Uterus (tissue), 2 donors: ENCODE results near the gene ST6GAL2.

ENCODE experiments used
- POLR2A ChIP-seq, 2 donors: fragments of 450-650 bp; IDR thresholded peaks; one replicate each; pipeline ENCODE4 v1.6.1; 2016; ENCODE audit warnings: antibody characterized with exemption in 2 of 2, mild to moderate bottlenecking in 1 of 2, moderate library complexity in 1 of 2
- TF ChIP-seq, protein P1 (sequence below), 4 experiments: fragments of 200-600 bp in 2 of 4; fragments of 450-650 bp in 2 of 4; sonication (generic) in 2 of 4; IDR thresholded peaks; one replicate each; pipeline ENCODE4 v1.5.1; 2016 to 2019; ENCODE audit warnings: antibody characterized with exemption in 4 of 4, mild to moderate bottlenecking in 2 of 4, moderate library complexity in 1 of 4

DNA sequence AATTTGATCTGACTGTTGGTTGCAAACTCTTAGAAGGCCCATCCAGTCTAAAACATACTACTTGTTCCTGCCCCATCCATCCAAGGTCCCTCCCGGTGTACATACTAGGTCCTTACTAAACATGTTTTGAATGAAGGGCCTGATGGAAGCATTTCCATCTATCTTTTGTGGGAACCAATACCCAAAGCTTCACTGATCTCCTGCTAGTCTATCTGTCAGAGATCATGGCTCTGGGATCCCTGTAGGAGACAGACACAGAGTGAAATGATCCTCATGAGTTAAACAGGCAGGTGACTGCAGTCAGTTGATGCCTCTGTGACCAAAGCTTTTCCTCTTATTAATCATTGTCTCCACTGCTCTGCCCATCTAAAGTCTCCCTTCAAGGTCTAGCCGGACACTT lies 115.0 kb downstream of the ST6GAL2 start:
- TF ChIP-seq, protein P1, sequence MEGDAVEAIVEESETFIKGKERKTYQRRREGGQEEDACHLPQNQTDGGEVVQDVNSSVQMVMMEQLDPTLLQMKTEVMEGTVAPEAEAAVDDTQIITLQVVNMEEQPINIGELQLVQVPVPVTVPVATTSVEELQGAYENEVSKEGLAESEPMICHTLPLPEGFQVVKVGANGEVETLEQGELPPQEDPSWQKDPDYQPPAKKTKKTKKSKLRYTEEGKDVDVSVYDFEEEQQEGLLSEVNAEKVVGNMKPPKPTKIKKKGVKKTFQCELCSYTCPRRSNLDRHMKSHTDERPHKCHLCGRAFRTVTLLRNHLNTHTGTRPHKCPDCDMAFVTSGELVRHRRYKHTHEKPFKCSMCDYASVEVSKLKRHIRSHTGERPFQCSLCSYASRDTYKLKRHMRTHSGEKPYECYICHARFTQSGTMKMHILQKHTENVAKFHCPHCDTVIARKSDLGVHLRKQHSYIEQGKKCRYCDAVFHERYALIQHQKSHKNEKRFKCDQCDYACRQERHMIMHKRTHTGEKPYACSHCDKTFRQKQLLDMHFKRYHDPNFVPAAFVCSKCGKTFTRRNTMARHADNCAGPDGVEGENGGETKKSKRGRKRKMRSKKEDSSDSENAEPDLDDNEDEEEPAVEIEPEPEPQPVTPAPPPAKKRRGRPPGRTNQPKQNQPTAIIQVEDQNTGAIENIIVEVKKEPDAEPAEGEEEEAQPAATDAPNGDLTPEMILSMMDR (IDR thresholded peaks at IDR 0.05) = no peak
- no peak for TF ChIP-seq POLR2A (IDR thresholded peaks at IDR 0.05)
